Peyer's patch (tissue), 4 donors: ENCODE results near the gene PCYOX1L. TPM values are rescaled to one million over a fixed set of nuclear protein-coding genes. Genes with fewer than 3 reads are reported as not detected.

Experiments
- DNase-seq, 3 donors: peaks; one replicate each; pipeline ENCODE4 v3.0.0-alpha.2; 2017 to 2019
- H3K27ac ChIP-seq, 4 donors: fragments of 200-600 bp; sonication (generic); one replicate each; pipeline ENCODE4 v1.5.1; 2016 to 2019
- H3K27me3 ChIP-seq, 2 donors: fragments of 200-600 bp; sonication (generic); one replicate each; pipeline ENCODE4 v1.5.1; 2019
- H3K36me3 ChIP-seq, 3 donors: fragments of 200-600 bp; sonication (generic); one replicate each; pipeline ENCODE4 v1.5.1; 2016 to 2019
- H3K4me1 ChIP-seq, 4 donors: fragments of 200-600 bp; sonication (generic); one replicate each; pipeline ENCODE4 v1.5.1; 2016 to 2019
- H3K4me3 ChIP-seq, 4 donors: fragments of 200-600 bp; sonication (generic); 1 replicate in 3 of 4; 2 replicates in 1 of 4; pipeline ENCODE4 v1.5.1; 2016 to 2019; ENCODE audit warnings: mild to moderate bottlenecking in 1 of 4
- H3K9me3 ChIP-seq, 4 donors: fragments of 200-600 bp; sonication (generic); one replicate each; pipeline ENCODE4 v1.5.1; 2016 to 2019; ENCODE audit warnings: mild to moderate bottlenecking in 1 of 4
- CTCF ChIP-seq, 6 experiments: fragments of 450-650 bp in 4 of 6; fragments of 200-600 bp in 2 of 6; sonication (generic) in 1 of 6; IDR thresholded peaks; one replicate each; pipeline ENCODE4 v1.5.1; 2017 to 2019; ENCODE audit warnings: antibody characterized with exemption in 6 of 6, mild to moderate bottlenecking in 3 of 6, moderate library complexity in 1 of 6
- POLR2A ChIP-seq, 2 donors: fragments of 450-650 bp; IDR thresholded peaks; one replicate each; pipeline ENCODE4 v1.5.1; 2017; ENCODE audit warnings: antibody characterized with exemption in 2 of 2, mild to moderate bottlenecking in 2 of 2, moderate library complexity in 2 of 2
- total RNA-seq, 4 donors: library from RNA; depleted of rRNA; stranded (reverse); fragments of >200 nt; gene quantifications; one replicate each; pipeline ENCODE4 v1.1.0, GENCODE V29; 2016

Gene PCYOX1L
- total RNA-seq, 4 donors from 2014 or later = 5.2 to 12.4 (median 6.3) TPM

- no peak for DNase-seq
- no peak overlapping the region for H3K4me3 ChIP-seq
- H3K9me3 ChIP-seq = no peaks in the 10 kb centered on the region
- H3K36me3 ChIP-seq = peaks cover 0 to 47% (median 0%) of the 10 kb centered on the region in 3 donors
- no peaks in the 10 kb centered on the region for H3K27me3 ChIP-seq
- H3K27ac ChIP-seq = no peak overlapping the region
- TF ChIP-seq POLR2A (IDR thresholded peaks at IDR 0.05) = no peak
- no peak for TF ChIP-seq CTCF (IDR thresholded peaks at IDR 0.05)
- peaks cover 0 to 8% (median 0%) of the 10 kb centered on the region in 4 donors for H3K4me1 ChIP-seq
These were observed 3.9 kb upstream of the PCYOX1L start for GRCh38 chr5:149353911-149354310.

- TF ChIP-seq CTCF (IDR thresholded peaks at IDR 0.05) (no peak), POLR2A (IDR thresholded peaks at IDR 0.05) (no peak)
- Histone ChIP-seq H3K27me3 (no peaks in the 10 kb centered on the region), H3K4me1 (peaks cover 0 to 8% (median 2%) of the 10 kb centered on the region in 4 donors), H3K36me3 (peaks cover 0 to 29% (median 0%) of the 10 kb centered on the region in 3 donors), H3K27ac (no peak overlapping the region), H3K4me3 (no peak overlapping the region), H3K9me3 (no peaks in the 10 kb centered on the region)
- DNase-seq = no peak
These were observed 2.2 kb upstream of the PCYOX1L start for GRCh38 chr5:149355688-149356087.

- Histone ChIP-seq H3K27ac (no peak overlapping the region), H3K4me1 (peaks cover 0 to 8% (median 2%) of the 10 kb centered on the region in 4 donors), H3K27me3 (no peaks in the 10 kb centered on the region), H3K9me3 (no peaks in the 10 kb centered on the region), H3K4me3 (no peak overlapping the region), H3K36me3 (peaks cover 0 to 22% (median 0%) of the 10 kb centered on the region in 3 donors)
- TF ChIP-seq CTCF (IDR thresholded peaks at IDR 0.05) (no peak), POLR2A (IDR thresholded peaks at IDR 0.05) (no peak)
- DNase-seq = no peak
These were observed 1.5 kb upstream of the PCYOX1L start for GRCh38 chr5:149356391-149356790.

GRCh38 chr5:149358294-149358651 is 427 bp downstream of the PCYOX1L start:
- peak; percentile 47 to 68 (median 62) for DNase-seq
- no peaks in the 10 kb centered on the region for H3K9me3 ChIP-seq
- peak overlapping the region; percentile 67 to 87 (median 76) for H3K4me3 ChIP-seq
- TF ChIP-seq CTCF (IDR thresholded peaks at IDR 0.05) (no peak), POLR2A (IDR thresholded peaks at IDR 0.05) (no peak)
- H3K27ac ChIP-seq = peak overlapping the region; percentile 66 to 84 (median 76)
- H3K27me3 ChIP-seq = no peaks in the 10 kb centered on the region
- peaks cover 0 to 8% (median 2%) of the 10 kb centered on the region in 4 donors for H3K4me1 ChIP-seq
- peaks cover 0 to 4% (median 0%) of the 10 kb centered on the region in 3 donors for H3K36me3 ChIP-seq

- no peak for TF ChIP-seq POLR2A (IDR thresholded peaks at IDR 0.05)
- TF ChIP-seq CTCF (IDR thresholded peaks at IDR 0.05) = no peak
- peak overlapping the region in 1 of 4 donors; percentile 67 for H3K4me3 ChIP-seq
- peaks cover 0 to 8% (median 2%) of the 10 kb centered on the region in 4 donors for H3K4me1 ChIP-seq
- no peaks in the 10 kb centered on the region for H3K9me3 ChIP-seq
- peak overlapping the region in 2 of 4 donors; percentile 74 to 84 for H3K27ac ChIP-seq
- H3K36me3 ChIP-seq = peaks cover 0 to 4% (median 0%) of the 10 kb centered on the region in 3 donors
- no peak for DNase-seq
- no peaks in the 10 kb centered on the region for H3K27me3 ChIP-seq
These were observed 1.1 kb downstream of the PCYOX1L start for GRCh38 chr5:149358868-149359495.
